MM.1S (cell line): ENCODE data around the gene PLCB1.

Experiments used
- EZH2 ChIP-seq: fragments of 300-600 bp; sonication (generic); optimal IDR thresholded peaks from 2 replicates; pipeline ENCODE3; 2017; ENCODE audit warnings: low read depth, mild to moderate bottlenecking, antibody characterized with exemption, low read length, mixed read lengths
- EZH2phosphoT487 ChIP-seq: fragments of 300-600 bp; sonication (generic); IDR thresholded peaks from 2 replicates; pipeline ENCODE4 v1.6.1; 2018; ENCODE audit warnings: antibody characterized with exemption, low read length

GRCh38 chr20:8205996-8206395 is 73.9 kb downstream of the PLCB1 start:
- TF ChIP-seq EZH2phosphoT487 (no peak), EZH2 (no peak)
